Panc1 (cell line): Measurements from ENCODE around the gene EIF2A. TPM values are rescaled to one million over a fixed set of nuclear protein-coding genes. Genes with fewer than 3 reads are reported as not detected.
"Not testable (repeated sequence)": the region's sequence is repeated elsewhere in the genome, so short reads cannot be mapped to it uniquely, and the experiment has no call there.

Experiments used
- ATAC-seq: fragments of 200-7000 bp; cut with Tn5 transposase; 2 replicates; pipeline ENCODE4 v1.9.1; 2020; ENCODE audit warnings: mild to moderate bottlenecking, moderate library complexity
- BruUV-seq: library from RNA; stranded (reverse); fragments of 400-500 nt; replicated peaks from 2 replicates; lab custom pipeline; 2021; lab: Mats Ljungman, UMichigan
- CTCF ChIA-PET: fragments of 300-600 bp; sonication (Branson Sonifier 250); formaldehyde crosslinking; loops from one replicate; lab custom pipeline; 2022; ENCODE audit warnings: antibody characterized with exemption; lab: Charles Lee
- POLR2A ChIA-PET: fragments of 300-600 bp; sonication (Branson Sonifier 250); formaldehyde crosslinking; loops from one replicate; lab custom pipeline; 2022; ENCODE audit warnings: antibody characterized with exemption; lab: Charles Lee
- DNase-seq: peaks from one replicate; pipeline ENCODE4 v3.0.0-alpha.2; 2010; ENCODE audit warnings: low read depth, low spot score
- H3K27ac ChIP-seq: 2 replicates; pipeline ENCODE4 v1.5.1; 2011; ENCODE audit warnings: mild to moderate bottlenecking, low read length, inconsistent platforms
- H3K27me3 ChIP-seq: fragments of 200-500 bp; sonication (Bioruptor generic); 2 replicates; pipeline ENCODE4 v1.6.0; 2014; ENCODE audit warnings: low read length, inconsistent platforms; ENCODE audit not compliant: control insufficient read depth, insufficient read depth
- H3K36me3 ChIP-seq: fragments of 200-500 bp; sonication (Bioruptor generic); 2 replicates; pipeline ENCODE4 v1.5.1; 2014; ENCODE audit warnings: inconsistent platforms, mild to moderate bottlenecking, low read length, moderate library complexity; ENCODE audit not compliant: control insufficient read depth, insufficient read depth
- H3K4me1 ChIP-seq: 2 replicates; pipeline ENCODE4 v1.5.1; 2011; ENCODE audit warnings: inconsistent platforms, mild to moderate bottlenecking, low read length, moderate library complexity; ENCODE audit not compliant: control insufficient read depth, insufficient read depth
- H3K4me3 ChIP-seq, 2 experiments: 2 replicates each; pipeline ENCODE4 v1.5.1; 2011 to 2012; ENCODE audit warnings: low read depth in 2 of 2, low read length in 2 of 2, mild to moderate bottlenecking in 2 of 2, inconsistent platforms in 1 of 2, moderate library complexity in 1 of 2
- H3K9me3 ChIP-seq: fragments of 200-500 bp; sonication (Bioruptor generic); 2 replicates; pipeline ENCODE4 v1.5.1; 2014; ENCODE audit warnings: low read depth, mild to moderate bottlenecking, inconsistent platforms, low read length, moderate library complexity; ENCODE audit not compliant: control insufficient read depth, insufficient read depth
- CTCF ChIP-seq: fragments of 450-650 bp; IDR thresholded peaks from 2 replicates; pipeline ENCODE4 v1.5.1; 2017; ENCODE audit warnings: mild to moderate bottlenecking
- POLR2AphosphoS5 ChIP-seq: IDR thresholded peaks from 2 replicates; pipeline ENCODE4 v1.6.1; 2012; ENCODE audit warnings: mild to moderate bottlenecking, low read depth, low read length, moderate library complexity
- REST ChIP-seq, 2 experiments: IDR thresholded peaks; 2 replicates each; pipeline ENCODE4 v1.6.1; 2011 to 2012; ENCODE audit warnings: low read depth in 2 of 2, control low read depth in 1 of 2, low read length in 1 of 2, mild to moderate bottlenecking in 1 of 2, moderate library complexity in 1 of 2; ENCODE audit not compliant: insufficient read depth in 1 of 2
- SIN3A ChIP-seq: IDR thresholded peaks from 2 replicates; pipeline ENCODE4 v1.6.1; 2012; ENCODE audit warnings: low read depth, mild to moderate bottlenecking, low read length, moderate library complexity, borderline replicate concordance; ENCODE audit not compliant: insufficient read depth
- TCF7L2 ChIP-seq: IDR thresholded peaks from 2 replicates; pipeline ENCODE4 v1.6.1; 2011; ENCODE audit warnings: mild to moderate bottlenecking, low read depth, low read length, inconsistent platforms
- in situ Hi-C: cut with HindIII; loops from 2 replicates; pipeline ENCODE4 v1.10.0; 2016; ENCODE audit warnings: low sequenced_read_pairs, low pct_unique_long_range_greater_than_20kb
- intact Hi-C: fragments of 100-400 bp; cut with micrococcal nuclease; formaldehyde crosslinking; loops from one replicate; pipeline ENCODE4 v1.10.0; 2022; ENCODE audit not compliant: unreplicated experiment
- total RNA-seq: library from RNA; stranded (reverse); gene quantifications from one replicate; pipeline ENCODE4 v1.2.1, GENCODE V29; 2021; ENCODE audit not compliant: unreplicated experiment

Gene EIF2A
- total RNA-seq, 1 experiment from 2014 or later, result 70.0 TPM

- intact Hi-C loops, result no loop called here
- in situ Hi-C loops, result no loop called here
- TF ChIP-seq CTCF, result no peak
- TF ChIP-seq REST (IDR thresholded peaks at IDR 0.05; ENCODE audit: insufficient read depth in 1 of 2, low read depth in 2 of 2, low read length in 1 of 2), result no peak
- TF ChIP-seq POLR2AphosphoS5, result no peak
- TF ChIP-seq TCF7L2, result no peak
- TF ChIP-seq SIN3A, result no peak
- H3K4me3 ChIP-seq, result no peak overlapping the region
- ATAC-seq, result no peak
- no peaks in the 10 kb centered on the region for H3K36me3 ChIP-seq
- H3K27ac ChIP-seq, result no peak overlapping the region
- no TSS peak for BruUV-seq
- ChIA-PET POLR2A (no interaction called here), CTCF (no interaction called here)
- H3K27me3 ChIP-seq, result no peaks in the 10 kb centered on the region
- peaks cover 18% of the 10 kb centered on the region for H3K4me1 ChIP-seq
- DNase-seq, result no peak
- no peaks in the 10 kb centered on the region for H3K9me3 ChIP-seq
Observed at GRCh38 chr3:150597646-150598045, 51.1 kb downstream of the EIF2A start.

GRCh38 chr3:150599611-150600297 lies 53.2 kb downstream of the EIF2A start:
- in situ Hi-C loops, result no loop called here
- BruUV-seq, result no TSS peak
- CTCF ChIA-PET, result interaction anchor here (0.6 kb wide), 1 partner anchor 115 kb away, joined by 3 read pairs; no protein-coding TSS in a partner anchor
- ATAC-seq, result peak; percentile 28; the same call in 1 of the 2 replicates
- TF ChIP-seq SIN3A, result no peak
- TF ChIP-seq REST (IDR thresholded peaks at IDR 0.05; ENCODE audit: insufficient read depth in 1 of 2, low read depth in 2 of 2, low read length in 1 of 2), result no peak
- TF ChIP-seq TCF7L2, result no peak
- TF ChIP-seq CTCF, result no peak
- intact Hi-C loops, result loop anchor here (5.0 kb wide), 1 partner anchor 103 kb away; the partner anchor contains the start of gene ERICH6
- Histone ChIP-seq H3K4me1 (peaks cover 20% of the 10 kb centered on the region), H3K27ac (peak overlapping the region; percentile 7), H3K9me3 (no peaks in the 10 kb centered on the region), H3K36me3 (peaks cover 7% of the 10 kb centered on the region; the same call in 1 of the 2 replicates), H3K4me3 (no peak overlapping the region), H3K27me3 (no peaks in the 10 kb centered on the region)
- POLR2A ChIA-PET, result no interaction called here
- no peak for DNase-seq

- CTCF ChIA-PET, H3K9me3 ChIP-seq, in situ Hi-C loops, DNase-seq, H3K27me3 ChIP-seq, ATAC-seq: not testable (repeated sequence)
- Histone ChIP-seq H3K4me3 (peak overlapping the region; percentile 83 to 91), H3K36me3 (peaks cover 12% of the 10 kb centered on the region), H3K27ac (peak overlapping the region; percentile 95), H3K4me1 (peaks cover 28% of the 10 kb centered on the region)
- POLR2A ChIA-PET, result interaction anchor here (0.5 kb wide), 1 partner anchor 979 kb away, joined by 6 read pairs; no protein-coding TSS in a partner anchor
- BruUV-seq, result TSS peak; percentile 78
- intact Hi-C loops, result loop anchor here (5.0 kb wide), 1 partner anchor 101 kb away; the partner anchor contains the start of gene ERICH6
Observed at GRCh38 chr3:150600647-150601530, 54.3 kb downstream of the EIF2A start.
